ENCODE measurements around the gene PTPRN2.

PTPRN2 gene

DNA sequence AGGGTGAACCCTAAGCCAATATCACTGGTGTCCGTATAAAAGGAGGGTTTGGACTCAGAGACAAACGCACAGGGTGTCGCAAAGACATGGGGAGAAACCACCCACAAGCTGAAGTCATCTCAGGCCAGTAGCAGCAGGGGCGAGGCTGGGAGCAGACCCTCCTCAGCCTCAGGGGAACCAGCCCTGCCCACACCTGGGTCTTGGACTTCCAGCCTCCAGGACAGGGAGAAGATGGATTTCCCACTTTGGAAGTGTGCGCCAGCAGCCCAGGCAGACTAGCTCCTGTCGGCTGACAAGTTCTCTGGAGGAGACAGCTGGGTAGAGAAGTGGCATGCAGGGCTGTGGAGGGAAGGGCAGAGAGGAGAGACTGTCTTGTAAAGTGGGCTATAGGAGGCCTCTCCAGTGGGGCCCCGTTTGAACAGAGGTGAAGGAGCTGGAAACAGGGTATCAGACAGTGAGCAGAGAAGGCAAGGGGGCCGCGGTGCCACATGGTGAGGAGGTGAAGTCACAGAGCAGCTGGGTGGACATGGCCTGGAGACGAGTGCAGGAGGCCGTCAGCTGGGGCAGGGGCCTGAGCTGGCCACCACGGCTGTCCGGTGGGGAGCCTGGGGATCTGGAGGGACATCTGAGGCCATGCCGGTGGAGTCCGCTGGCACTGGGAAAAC is 475.6 kb downstream of the PTPRN2 start:
- no peak for DNase-seq (ENCODE audit: low spot score)

GRCh38 chr7:158111049-158111751 is 476.4 kb downstream of the PTPRN2 start:
- no peak for DNase-seq (ENCODE audit: low spot score)

DNA sequence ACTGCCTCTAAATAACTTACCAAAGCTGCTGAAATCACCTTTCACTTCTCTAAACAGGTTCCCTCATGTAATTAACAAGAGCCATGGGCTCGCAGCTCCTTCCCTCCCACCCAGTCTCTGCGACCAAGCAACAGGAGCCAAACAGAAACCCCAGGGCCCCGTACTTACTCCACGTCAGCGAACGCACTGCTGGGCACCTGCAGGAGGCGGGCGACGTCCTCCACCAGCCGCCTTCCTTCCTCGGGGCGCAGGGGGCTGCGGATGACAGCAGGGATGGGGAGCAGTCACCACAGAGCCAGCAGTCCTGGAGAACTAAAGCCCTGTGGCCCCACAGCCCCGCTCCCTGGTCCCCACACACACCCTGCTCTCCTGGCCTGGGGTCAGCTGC is 477.0 kb downstream of the PTPRN2 start:
- no peak for DNase-seq (ENCODE audit: low spot score)

GRCh38 chr7:158110034-158110590 is 477.5 kb downstream of the PTPRN2 start:
- DNase-seq (ENCODE audit: low spot score): no peak

DNA sequence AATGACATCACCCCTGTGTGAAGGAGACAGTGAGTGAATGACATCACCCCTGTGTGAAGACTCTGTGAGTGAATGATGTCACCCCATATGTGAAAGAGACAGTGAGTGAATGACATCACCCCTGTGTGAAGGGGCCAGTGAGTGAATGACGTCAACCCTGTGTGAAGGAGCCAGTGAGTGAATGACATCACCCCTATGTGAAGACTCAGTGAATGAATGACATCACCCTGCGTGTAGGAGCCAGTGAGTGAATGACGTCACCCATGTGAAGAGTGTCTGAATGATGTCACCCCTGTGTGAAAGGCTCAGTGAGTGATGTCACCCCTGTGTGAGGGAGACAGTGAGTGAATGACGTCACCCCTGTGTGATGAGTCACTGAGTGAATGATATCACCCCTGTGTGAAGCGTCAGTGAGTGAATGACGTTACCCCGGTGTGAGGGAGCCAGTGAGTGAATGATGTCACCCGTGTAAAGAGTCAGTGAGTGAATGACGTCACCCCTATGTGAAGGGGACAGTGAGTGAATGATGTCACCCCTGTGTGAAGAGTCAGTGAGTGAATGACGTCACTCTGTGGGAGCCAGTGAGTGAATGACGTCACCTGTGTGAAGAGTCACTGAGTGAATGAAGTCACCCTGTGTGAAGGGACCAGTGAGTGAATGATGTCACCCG is 478.1 kb downstream of the PTPRN2 start:
- DNase-seq (ENCODE audit: low spot score): no peak

DNA sequence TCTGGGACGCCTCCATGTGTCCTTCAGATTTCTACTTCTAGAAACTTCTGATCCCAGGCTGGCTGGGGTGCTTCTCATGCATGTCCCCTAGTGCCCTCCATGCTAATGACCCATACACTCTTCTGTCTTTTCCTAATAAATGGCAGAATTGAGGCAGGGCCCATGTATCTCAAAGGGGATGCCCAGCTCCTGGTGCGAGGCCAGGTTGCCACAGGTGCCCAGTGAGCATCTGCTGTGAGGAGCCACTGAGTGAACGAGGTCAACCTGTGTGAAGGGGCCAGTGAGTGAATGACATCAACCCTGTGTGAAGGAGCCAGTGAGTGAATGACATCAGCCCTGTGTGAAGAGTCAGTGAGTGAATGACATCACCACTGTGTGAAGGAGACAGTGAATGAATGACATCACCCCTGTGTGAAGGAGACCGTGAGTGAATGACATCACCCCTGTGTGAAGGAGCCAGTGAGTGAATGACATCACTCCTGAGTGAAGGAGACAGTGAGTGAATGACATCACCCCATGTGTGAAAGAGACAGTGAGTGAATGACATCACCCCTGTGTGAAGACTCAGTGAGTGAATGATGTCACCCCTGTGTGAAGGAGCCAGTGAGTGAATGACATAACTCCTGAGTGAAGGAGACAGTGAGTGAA is 478.9 kb downstream of the PTPRN2 start:
- no peak for DNase-seq (ENCODE audit: low spot score)

GRCh38 chr7:158107806-158108205 is 479.8 kb downstream of the PTPRN2 start:
- no peak for DNase-seq (ENCODE audit: low spot score)

GRCh38 chr7:158106272-158106671 is 481.4 kb downstream of the PTPRN2 start:
- no peak for DNase-seq (ENCODE audit: low spot score)

DNA sequence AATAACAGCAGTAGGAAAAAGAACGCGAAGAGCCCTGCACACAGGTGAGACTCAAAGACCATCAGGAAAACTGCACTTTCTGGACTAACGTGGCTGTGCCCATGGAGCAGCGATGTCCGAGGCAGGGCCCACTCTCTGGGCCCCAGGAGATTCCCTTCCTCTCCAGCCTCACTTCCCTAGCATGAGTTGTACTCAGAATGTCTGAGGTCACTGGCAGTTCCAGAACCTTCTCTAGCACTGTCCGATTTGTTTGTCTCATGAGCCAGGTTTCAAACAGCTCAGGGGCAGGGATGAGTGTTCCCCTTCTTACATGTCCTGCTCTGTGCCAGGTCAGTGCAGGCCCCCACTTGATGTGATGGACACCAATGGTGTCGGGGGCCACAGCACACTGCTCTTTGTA is 484.2 kb downstream of the PTPRN2 start:
- no peak for DNase-seq (ENCODE audit: low spot score)

- no peak for DNase-seq (ENCODE audit: low spot score)
These were observed 484.7 kb downstream of the PTPRN2 start for GRCh38 chr7:158102897-158103296.

DNA sequence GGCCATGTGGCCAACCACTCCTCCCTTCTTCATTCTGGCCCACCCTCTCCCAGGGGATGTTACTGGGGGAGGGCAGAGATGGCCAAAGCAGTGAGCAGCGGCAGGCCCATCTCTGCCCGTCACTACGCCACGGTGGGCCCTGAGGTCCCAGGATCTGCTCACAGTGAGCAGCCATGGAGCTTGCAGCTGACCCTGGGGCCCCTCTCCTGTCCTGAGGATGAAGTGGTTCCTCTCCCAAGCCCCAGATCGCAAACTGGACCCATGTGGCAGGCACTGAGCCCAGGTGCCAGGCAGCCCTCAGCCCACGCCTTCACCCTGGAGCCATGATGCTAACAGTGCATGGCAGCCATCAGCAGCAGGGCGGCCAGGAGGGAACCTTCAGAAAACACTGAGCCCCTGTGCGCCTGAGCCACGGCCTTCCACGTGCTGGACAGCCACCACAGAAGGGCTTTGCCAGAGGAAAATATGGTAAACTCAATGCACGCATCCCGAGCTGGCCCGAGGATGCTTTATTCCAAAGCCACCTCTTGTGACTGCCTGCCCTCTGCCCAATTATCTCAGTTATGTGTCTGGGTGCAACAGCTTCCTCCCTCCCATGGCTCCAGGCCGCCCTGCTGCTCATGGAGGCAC is 485.7 kb downstream of the PTPRN2 start:
- no peak for DNase-seq (ENCODE audit: low spot score)

DNA sequence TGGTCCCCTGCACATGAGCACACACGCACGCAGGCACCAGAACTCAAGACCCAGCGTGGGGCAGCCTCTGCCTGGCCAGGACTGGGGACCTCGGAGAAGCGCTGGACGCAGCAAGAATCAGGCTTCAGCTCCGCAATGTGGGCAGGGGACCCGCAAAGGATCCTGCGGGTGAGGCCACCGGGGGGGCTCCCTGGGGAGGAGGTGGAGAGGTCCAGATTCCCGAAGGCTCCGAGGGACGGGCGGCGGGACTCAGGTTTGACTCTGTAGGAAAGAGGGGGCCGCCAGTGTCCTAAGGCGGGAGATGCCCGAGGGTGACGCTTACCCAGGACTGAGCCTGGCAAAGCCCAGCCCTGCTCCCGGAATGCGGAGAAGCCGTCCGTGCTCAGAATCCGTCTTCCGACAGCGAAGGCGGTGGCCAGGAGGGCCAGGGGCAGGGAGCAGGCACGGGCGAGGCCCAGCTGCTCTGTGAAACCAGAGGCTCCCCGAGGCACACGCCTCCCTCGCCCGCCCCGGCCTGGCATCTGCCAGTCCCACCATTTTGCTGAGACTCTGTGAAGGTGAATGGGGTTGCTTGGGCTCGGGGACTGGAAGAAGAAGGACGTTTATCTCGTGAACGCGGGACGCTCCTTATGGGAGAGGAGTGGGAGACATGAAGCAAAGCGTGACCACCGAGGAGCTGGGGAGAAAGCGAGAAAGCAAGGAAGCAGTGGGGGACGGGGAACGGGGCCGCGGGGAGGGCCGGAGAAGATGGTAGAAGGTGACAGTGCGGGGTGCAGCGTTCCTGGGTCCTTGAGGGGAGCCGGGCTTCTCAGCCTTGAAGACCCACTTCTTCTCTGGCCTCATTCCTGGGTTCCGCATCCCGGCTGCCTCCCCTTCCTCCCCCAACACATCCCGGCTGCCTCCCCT is 489.2 kb downstream of the PTPRN2 start:
- no peak for DNase-seq (ENCODE audit: low spot score)

- no peak for DNase-seq (ENCODE audit: low spot score)
These were observed 490.0 kb downstream of the PTPRN2 start for GRCh38 chr7:158097453-158098124.

DNA sequence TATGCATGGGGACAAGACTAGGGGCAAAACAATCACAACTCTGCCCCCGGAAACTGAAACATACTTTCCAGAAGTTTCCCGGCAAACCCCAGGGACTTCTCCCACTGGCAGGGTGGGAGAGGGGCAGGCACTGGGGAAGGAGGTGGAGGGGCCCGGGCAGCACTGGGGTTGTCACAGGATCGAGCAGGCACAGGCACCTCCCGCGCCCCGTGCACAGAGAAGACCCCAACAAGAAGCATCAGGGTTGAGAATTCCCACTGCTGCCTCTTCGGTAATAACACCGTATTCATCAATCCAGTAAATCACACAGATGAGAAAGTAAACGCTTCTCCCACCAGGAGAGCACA is 490.5 kb downstream of the PTPRN2 start:
- no peak for DNase-seq (ENCODE audit: low spot score)

GRCh38 chr7:158096582-158096981 is 491.0 kb downstream of the PTPRN2 start:
- DNase-seq (ENCODE audit: low spot score): no peak

DNA sequence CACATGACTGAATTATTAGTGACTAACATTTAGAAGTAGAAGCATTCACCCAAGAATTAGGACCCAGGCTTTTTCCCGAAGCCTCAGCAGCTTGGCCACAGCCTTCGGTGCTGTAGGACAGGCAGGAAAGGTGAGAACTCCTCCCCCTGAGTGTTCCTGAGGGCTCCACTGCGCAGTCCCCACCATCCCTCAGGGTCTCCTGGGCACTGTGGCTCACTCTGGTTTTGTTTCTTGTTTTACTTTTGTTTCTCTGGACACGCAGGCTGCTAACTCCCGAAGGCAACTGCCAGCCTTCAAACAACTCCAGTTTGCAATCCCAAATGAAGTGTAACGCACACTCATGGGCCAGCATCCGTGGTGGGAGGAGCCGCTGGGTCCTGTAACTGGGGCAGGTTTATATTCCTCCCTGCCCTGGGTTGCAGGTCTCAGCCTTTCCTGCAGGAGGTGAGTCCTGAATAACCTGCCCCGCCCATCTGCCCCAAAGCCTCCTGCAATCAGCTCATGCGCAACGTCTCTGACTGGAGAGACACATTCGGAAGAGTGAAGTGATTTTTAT is 492.9 kb downstream of the PTPRN2 start:
- no peak for DNase-seq (ENCODE audit: low spot score)

DNA sequence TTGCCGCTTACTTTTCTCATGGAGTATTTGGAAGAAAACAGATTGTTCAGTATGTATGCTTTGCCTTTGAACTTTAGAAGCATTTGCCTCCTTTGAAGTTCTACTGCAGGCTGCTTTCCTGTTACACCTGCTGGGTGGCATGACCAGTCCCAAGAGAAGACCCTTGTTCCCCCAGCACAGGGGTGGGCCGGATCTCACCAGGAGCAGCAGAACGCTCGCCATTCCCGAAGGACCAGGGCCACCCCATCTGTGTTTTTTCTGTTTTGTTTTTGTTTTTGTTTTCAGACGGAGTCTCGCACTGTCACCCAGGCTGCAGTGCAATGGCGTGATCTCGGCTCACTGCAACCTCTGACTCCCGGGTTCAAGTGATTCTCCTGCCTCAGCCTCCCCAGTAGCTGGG is 493.6 kb downstream of the PTPRN2 start:
- DNase-seq (ENCODE audit: low spot score): no peak

DNA sequence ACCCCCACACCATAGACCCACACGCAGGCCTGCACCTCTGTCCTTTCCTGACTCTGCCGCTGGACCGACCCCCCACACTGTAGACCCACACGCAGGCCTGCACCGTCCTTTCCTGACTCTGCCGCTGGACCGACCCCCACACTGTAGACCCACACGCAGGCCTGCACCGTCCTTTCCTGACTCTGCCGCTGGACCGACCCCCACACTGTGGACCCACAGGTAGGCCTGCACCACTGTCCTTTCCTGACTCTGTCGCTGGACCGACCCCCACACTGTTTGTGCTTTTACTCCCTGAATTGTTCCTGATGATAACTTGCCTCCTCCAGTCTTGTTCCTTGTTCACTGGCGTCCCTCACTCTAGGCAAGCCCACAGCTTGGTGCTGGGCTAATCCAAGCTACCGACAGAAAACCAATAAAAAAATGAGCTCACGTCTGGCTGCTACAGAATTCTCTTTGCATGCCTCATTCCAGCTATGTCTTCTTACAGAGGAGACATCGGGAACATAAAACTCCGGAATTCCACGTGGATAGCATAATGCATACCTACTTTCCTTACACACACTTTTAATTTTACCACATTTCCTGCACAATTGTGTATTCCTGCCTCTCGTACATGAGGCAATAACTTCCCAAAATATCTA is 494.3 kb downstream of the PTPRN2 start:
- no peak for DNase-seq (ENCODE audit: low spot score)

- DNase-seq (ENCODE audit: low spot score): no peak
These were observed 500.4 kb downstream of the PTPRN2 start for GRCh38 chr7:158087196-158087595.
